Adrenal gland (tissue), 12 donors: ENCODE measurements around the gene FHIT. TPM values are rescaled to one million over a fixed set of nuclear protein-coding genes. Genes with fewer than 3 reads are reported as not detected.

Experiments
- DNase-seq, 7 donors: peaks; one replicate each; pipeline ENCODE4 v3.0.0-alpha.2; 2019 to 2020
- H3K27ac ChIP-seq, 5 donors: fragments of 200-600 bp; sonication (generic) in 4 of 5; 1 replicate in 3 of 5; 2 replicates in 2 of 5; pipeline versions ENCODE4 v1.5.1 to v1.8.0; 2016 to 2020; ENCODE audit warnings: mild to moderate bottlenecking in 1 of 5
- H3K27me3 ChIP-seq: fragments of 200-600 bp; 2 replicates; pipeline ENCODE4 v1.8.0; 2021
- H3K36me3 ChIP-seq, 2 donors: fragments of 200-600 bp; replicated peaks in 1 of 2; 1 replicate in 1 of 2; 2 replicates in 1 of 2; pipeline versions ENCODE4 v1.5.1 to v1.8.0; 2018 to 2022
- H3K4me1 ChIP-seq, 2 donors: fragments of 200-600 bp; replicated peaks in 1 of 2; 1 replicate in 1 of 2; 2 replicates in 1 of 2; pipeline versions ENCODE4 v1.5.1 to v1.8.0; 2018 to 2021
- H3K4me3 ChIP-seq, 4 donors: fragments of 200-600 bp; sonication (generic) in 3 of 4; one replicate each; pipeline ENCODE4 v1.5.1; 2016 to 2018
- H3K9me3 ChIP-seq, 3 donors: fragments of 200-600 bp; sonication (generic) in 1 of 3; replicated peaks in 1 of 3; 1 replicate in 2 of 3; 2 replicates in 1 of 3; pipeline versions ENCODE4 v1.5.1 to v1.8.0; 2016 to 2021
- POLR2A ChIP-seq, 2 donors: fragments of 450-650 bp; IDR thresholded peaks; one replicate each; pipeline ENCODE4 v1.6.1; 2017; ENCODE audit warnings: antibody characterized with exemption in 2 of 2, mild to moderate bottlenecking in 2 of 2, moderate library complexity in 1 of 2
- WGBS, 4 donors: extraction: QIAGEN DNeasy Blood & Tissue Kit in 2 of 4; methylation state at CpG; one replicate each; pipeline versions ENCODE4 v1.1.5 to v1.1.7; 2013 to 2017; 5-methylcytosine and 5-hydroxymethylcytosine counted together
- intact Hi-C, 2 donors: fragments of 100-400 bp; cut with DNase I; formaldehyde crosslinking; loops; one replicate each; pipeline versions ENCODE4 v1.14.1 to v1.15.0; 2022 to 2023
- polyA plus RNA-seq, 3 donors: library from polyadenylated mRNA; stranded (reverse); fragments of 200-250 nt in 2 of 3; fragments of 350-450 nt in 1 of 3; fragmentation: Illumina TruSeq in 1 of 3; extraction: RNeasy Lipid Tissue Mini Kit (QIAGEN cat#74804) in 1 of 3; gene quantifications; one replicate each; pipeline ENCODE4 v1.2.3, GENCODE V29; 2013 to 2014
- total RNA-seq, 9 donors: library from RNA; depleted of rRNA in 4 of 9; stranded (reverse); fragments of >200 nt in 4 of 9; fragments of 120-200 nt in 1 of 9; fragmentation: NEBNext Ultra II Directional in 1 of 9; extraction: Animal tissue kit (Norgen Biotek cat#: 25700) in 1 of 9; gene quantifications; one replicate each; pipeline versions ENCODE4 v1.1.0 to v1.2.4, GENCODE V29; 2013 to 2023
- TF ChIP-seq, protein P1 (sequence below), 6 experiments: fragments of 450-650 bp in 4 of 6; fragments of 200-600 bp in 2 of 6; sonication (generic) in 1 of 6; IDR thresholded peaks; 1 replicate in 5 of 6; 2 replicates in 1 of 6; pipeline versions ENCODE4 v1.5.1 to v1.8.0; 2016 to 2021; ENCODE audit warnings: antibody characterized with exemption in 6 of 6, mild to moderate bottlenecking in 2 of 6, moderate library complexity in 1 of 6
- donor health status: healthy with polysubstance abuse.
- donor health status: Bipolar disorder and iron deficiency.
- donor health status: DM: yes; HTN: yes; CAD: no.
- donor health status: DM: no; HTN: no; CAD: no.
- donor health status: DM: no; HTN: no; CAD: no.
- donor health status: DM: yes; HTN: yes; CAD: no.

FHIT gene
- total and polyA plus RNA-seq, 12 donors = 14.1 to 43.9 (median 28.8) TPM

DNA sequence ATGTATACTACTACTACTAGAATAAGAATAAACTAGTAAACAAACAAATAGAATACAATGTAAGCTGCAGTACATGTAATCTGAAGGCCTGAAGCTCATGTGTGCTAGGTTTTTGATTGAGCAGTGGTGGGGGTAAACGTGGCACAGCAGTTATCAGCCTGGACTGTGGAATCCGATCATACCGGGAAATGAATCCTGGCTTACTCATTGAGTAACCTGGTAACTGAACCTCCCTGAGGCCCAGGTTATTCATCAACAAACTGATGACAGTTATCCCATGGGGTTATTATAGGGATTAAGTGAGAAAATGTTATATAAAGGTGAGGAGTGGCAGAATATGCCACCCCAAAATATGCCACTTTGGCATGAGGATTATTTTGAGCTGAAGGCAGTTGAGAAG lies 339.1 kb downstream of the FHIT start:
- H3K36me3 ChIP-seq = no peaks in the 10 kb centered on the region
- DNase-seq = no peak
- no peaks in the 10 kb centered on the region for H3K27me3 ChIP-seq
- intact Hi-C loops = no loop called here
- H3K4me1 ChIP-seq = no peaks in the 10 kb centered on the region
- no peak overlapping the region for H3K4me3 ChIP-seq
- 86 to 97% (median 94%) methylated on average over 3 of the region's 3 CpGs for WGBS, 4 donors
- TF ChIP-seq, protein P1, sequence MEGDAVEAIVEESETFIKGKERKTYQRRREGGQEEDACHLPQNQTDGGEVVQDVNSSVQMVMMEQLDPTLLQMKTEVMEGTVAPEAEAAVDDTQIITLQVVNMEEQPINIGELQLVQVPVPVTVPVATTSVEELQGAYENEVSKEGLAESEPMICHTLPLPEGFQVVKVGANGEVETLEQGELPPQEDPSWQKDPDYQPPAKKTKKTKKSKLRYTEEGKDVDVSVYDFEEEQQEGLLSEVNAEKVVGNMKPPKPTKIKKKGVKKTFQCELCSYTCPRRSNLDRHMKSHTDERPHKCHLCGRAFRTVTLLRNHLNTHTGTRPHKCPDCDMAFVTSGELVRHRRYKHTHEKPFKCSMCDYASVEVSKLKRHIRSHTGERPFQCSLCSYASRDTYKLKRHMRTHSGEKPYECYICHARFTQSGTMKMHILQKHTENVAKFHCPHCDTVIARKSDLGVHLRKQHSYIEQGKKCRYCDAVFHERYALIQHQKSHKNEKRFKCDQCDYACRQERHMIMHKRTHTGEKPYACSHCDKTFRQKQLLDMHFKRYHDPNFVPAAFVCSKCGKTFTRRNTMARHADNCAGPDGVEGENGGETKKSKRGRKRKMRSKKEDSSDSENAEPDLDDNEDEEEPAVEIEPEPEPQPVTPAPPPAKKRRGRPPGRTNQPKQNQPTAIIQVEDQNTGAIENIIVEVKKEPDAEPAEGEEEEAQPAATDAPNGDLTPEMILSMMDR (IDR thresholded peaks at IDR 0.05) = no peak
- no peak for TF ChIP-seq POLR2A (IDR thresholded peaks at IDR 0.05)
- no peaks in the 10 kb centered on the region for H3K9me3 ChIP-seq
- H3K27ac ChIP-seq = no peak overlapping the region

DNA sequence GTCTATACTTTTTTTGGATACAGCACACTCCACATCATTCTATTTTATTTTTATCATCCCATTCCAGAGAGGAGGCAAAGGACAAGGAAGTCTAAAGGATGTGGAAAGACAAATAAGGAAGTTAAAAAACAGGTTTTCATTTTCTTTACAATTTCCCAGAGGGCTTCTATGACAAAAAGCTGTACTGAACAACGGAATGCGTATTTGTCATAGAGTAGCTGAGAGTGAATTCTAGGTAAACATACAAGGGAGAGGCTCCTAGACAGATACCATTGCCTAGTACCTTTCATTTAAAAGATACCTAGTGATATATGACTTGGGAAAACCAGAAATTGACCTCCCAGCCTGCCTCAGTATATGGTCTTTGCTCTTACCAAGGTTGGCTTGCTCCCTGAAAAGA lies 341.7 kb downstream of the FHIT start:
- H3K4me1 ChIP-seq = no peaks in the 10 kb centered on the region
- intact Hi-C loops = no loop called here
- TF ChIP-seq, protein P1 (IDR thresholded peaks at IDR 0.05) = no peak
- no peak for TF ChIP-seq POLR2A (IDR thresholded peaks at IDR 0.05)
- H3K36me3 ChIP-seq = no peaks in the 10 kb centered on the region
- H3K27ac ChIP-seq = no peak overlapping the region
- H3K4me3 ChIP-seq = no peak overlapping the region
- no peak for DNase-seq
- WGBS, 4 donors = 78 to 86% (median 83%) methylated on average over 2 of the region's 2 CpGs
- no peaks in the 10 kb centered on the region for H3K9me3 ChIP-seq
- H3K27me3 ChIP-seq = no peaks in the 10 kb centered on the region

DNA sequence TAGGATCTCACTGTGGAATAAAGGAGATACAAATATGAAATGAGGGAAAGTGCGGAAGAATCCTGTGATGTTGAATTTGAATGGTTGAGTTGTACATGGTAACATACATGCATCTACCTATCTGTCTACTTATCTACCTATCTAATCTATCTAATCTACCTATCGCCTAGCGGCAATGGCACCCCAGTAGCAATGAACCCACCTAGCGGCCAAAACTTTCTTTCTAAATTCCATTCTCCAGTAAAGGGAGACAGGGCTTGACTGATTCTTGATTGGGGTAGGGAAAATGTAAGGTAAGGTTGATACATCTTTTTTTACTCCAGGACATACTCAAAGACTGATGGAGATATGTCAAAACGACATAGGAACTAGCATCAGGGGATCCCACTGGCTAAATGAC lies 345.0 kb downstream of the FHIT start:
- intact Hi-C loops = no loop called here
- TF ChIP-seq POLR2A (IDR thresholded peaks at IDR 0.05) = no peak
- TF ChIP-seq, protein P1 (IDR thresholded peaks at IDR 0.05) = no peak

DNA sequence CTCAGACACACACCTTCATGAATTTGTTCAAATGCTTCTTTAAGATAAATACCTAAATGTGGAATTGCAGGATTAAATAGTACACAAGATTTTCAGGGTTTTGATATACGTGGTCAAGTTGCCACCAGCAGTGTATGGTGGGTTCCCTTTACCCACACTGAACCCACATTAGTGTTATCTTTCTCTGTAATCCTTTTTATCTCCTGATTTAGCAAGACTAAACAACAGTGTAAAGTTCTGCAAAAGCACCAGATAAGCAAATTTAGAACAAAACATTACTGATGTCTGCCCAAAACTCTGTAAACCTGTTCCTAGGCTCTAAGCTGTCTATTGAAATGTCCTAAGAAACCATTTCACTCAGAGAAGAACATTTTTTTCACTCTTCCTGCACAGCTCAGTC lies 352.9 kb downstream of the FHIT start:
- no peak overlapping the region for H3K4me3 ChIP-seq
- intact Hi-C loops = no loop called here
- no peak for DNase-seq
- no peaks in the 10 kb centered on the region for H3K36me3 ChIP-seq
- no peaks in the 10 kb centered on the region for H3K4me1 ChIP-seq
- WGBS, 4 donors = 81 to 93% (median 89%) methylated on average over 1 of the region's 1 CpG
- H3K27me3 ChIP-seq = no peaks in the 10 kb centered on the region
- H3K27ac ChIP-seq = no peak overlapping the region
- TF ChIP-seq, protein P1 (IDR thresholded peaks at IDR 0.05) = no peak
- no peak for TF ChIP-seq POLR2A (IDR thresholded peaks at IDR 0.05)
- H3K9me3 ChIP-seq = no peaks in the 10 kb centered on the region

More for the DNA sequence above, 345.0 kb downstream of the FHIT start:
- WGBS, 4 donors = 91 to 93% (median 92%) methylated on average over 5 of the region's 5 CpGs
- H3K27ac ChIP-seq = no peak overlapping the region
- H3K36me3 ChIP-seq = no peaks in the 10 kb centered on the region
- DNase-seq = no peak
- H3K4me3 ChIP-seq = no peak overlapping the region
- no peaks in the 10 kb centered on the region for H3K27me3 ChIP-seq
- H3K9me3 ChIP-seq = no peaks in the 10 kb centered on the region
- no peaks in the 10 kb centered on the region for H3K4me1 ChIP-seq
